HEK293T (cell line): ENCODE results near the gene SLX4IP.

Source experiments
- ARNT ChIP-seq: fragments of 450-650 bp; IDR thresholded peaks from 2 replicates; pipeline ENCODE4 v1.6.1; 2017; ENCODE audit warnings: mild to moderate bottlenecking
- BHLHE40 ChIP-seq: fragments of 450-650 bp; IDR thresholded peaks from 2 replicates; pipeline ENCODE4 v1.6.1; 2016; ENCODE audit warnings: mild to moderate bottlenecking, moderate library complexity, borderline replicate concordance
- FOXA1 ChIP-seq: fragments of 450-650 bp; IDR thresholded peaks from 2 replicates; pipeline ENCODE4 v1.6.1; 2016; ENCODE audit warnings: mild to moderate bottlenecking
- L3MBTL2 ChIP-seq: fragments of 450-650 bp; conservative IDR thresholded peaks from 2 replicates; pipeline ENCODE4 v1.6.1; 2016; ENCODE audit warnings: mild to moderate bottlenecking
- SP1 ChIP-seq: fragments of 450-650 bp; IDR thresholded peaks from 2 replicates; pipeline ENCODE4 v1.6.1; 2017
- TARDBP ChIP-seq: fragments of 450-650 bp; IDR thresholded peaks from 2 replicates; pipeline ENCODE4 v1.6.1; 2016
- ZNF384 ChIP-seq: fragments of 450-650 bp; IDR thresholded peaks from 2 replicates; pipeline ENCODE4 v1.6.1; 2016

DNA sequence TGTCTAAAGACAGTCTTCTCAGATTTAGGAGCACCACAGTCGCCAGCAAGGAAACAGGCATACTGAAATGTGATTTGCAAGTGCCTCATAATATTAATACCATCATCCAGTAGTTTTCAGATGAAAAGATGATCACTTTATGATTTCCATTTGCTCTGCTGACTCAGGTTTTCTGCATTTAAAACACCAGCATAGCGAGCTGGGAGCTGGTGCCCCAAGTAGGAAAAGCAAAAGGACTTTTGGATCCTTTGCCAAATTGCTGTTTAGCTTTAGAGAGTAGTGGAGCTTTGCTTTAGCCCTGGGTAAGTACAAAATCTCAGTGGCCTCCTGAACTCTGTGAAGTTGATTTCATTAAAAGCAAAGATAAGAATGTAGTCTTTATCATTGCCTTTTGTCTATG, 160.2 kb downstream of the SLX4IP start:
- TF ChIP-seq ZNF384 (no peak), SP1 (no peak), TARDBP (no peak), FOXA1 (no peak), BHLHE40 (no peak), L3MBTL2 (no peak), ARNT (no peak)
